ENCODE measurements around the gene IRF8.

The IRF8 gene

GRCh38 chr16:85901110-85901509 is 2.1 kb downstream of the IRF8 start:
- H3K27ac ChIP-seq (ENCODE audit: low read depth, low read length): no peak overlapping the region
- H3K36me3 ChIP-seq (ENCODE audit: control insufficient read depth, insufficient read depth, low read length): no peaks in the 10 kb centered on the region
- no peaks in the 10 kb centered on the region for H3K79me1 ChIP-seq (ENCODE audit: low read length)
- H3K4ac ChIP-seq (ENCODE audit: low read depth, low read length): no peak overlapping the region
- H3K9ac ChIP-seq (ENCODE audit: low read length): no peak overlapping the region
- H3K27me3 ChIP-seq (ENCODE audit: insufficient read depth, low read length, poor library complexity): peaks cover 12% of the 10 kb centered on the region
- H3K79me2 ChIP-seq (ENCODE audit: control insufficient read depth, insufficient read depth, low read length): no peaks in the 10 kb centered on the region
- H3K56ac ChIP-seq (ENCODE audit: low read length): no peak overlapping the region
- H2BK5ac ChIP-seq (ENCODE audit: low read length): no peak overlapping the region
- no peak overlapping the region for H4K8ac ChIP-seq (ENCODE audit: low read depth, low read length)
- no peak overlapping the region for H3K18ac ChIP-seq (ENCODE audit: low read length)
- DNase-seq: no peak
- H2BK15ac ChIP-seq (replicated peaks; ENCODE audit: low read depth): no peak overlapping the region
- no peak overlapping the region for H4K5ac ChIP-seq (ENCODE audit: low read length)
- no peak overlapping the region for H2BK120ac ChIP-seq (ENCODE audit: low read depth, low read length)
- H2AK5ac ChIP-seq (ENCODE audit: low read length): no peak overlapping the region
- H3K4me3 ChIP-seq (ENCODE audit: low read length): no peak overlapping the region
- no peak overlapping the region for H3K4me2 ChIP-seq (ENCODE audit: low read length)
- no peaks in the 10 kb centered on the region for H3K4me1 ChIP-seq (ENCODE audit: control insufficient read depth, low read depth, low read length)
- H3K23ac ChIP-seq (ENCODE audit: low read length): no peak overlapping the region
- WGBS (ENCODE audit: extremely low coverage, insufficient coverage, low lambda C conversion rate): no CpG with 5 or more reads among the region's 4 CpGs

- no peak overlapping the region for H3K23ac ChIP-seq (ENCODE audit: low read length)
- H3K36me3 ChIP-seq (ENCODE audit: control insufficient read depth, insufficient read depth, low read length): no peaks in the 10 kb centered on the region
- H3K4me3 ChIP-seq (ENCODE audit: low read length): no peak overlapping the region
- H3K79me1 ChIP-seq (ENCODE audit: low read length): no peaks in the 10 kb centered on the region
- no peak overlapping the region for H3K27ac ChIP-seq (ENCODE audit: low read depth, low read length)
- H3K18ac ChIP-seq (ENCODE audit: low read length): no peak overlapping the region
- peaks cover 12% of the 10 kb centered on the region for H3K27me3 ChIP-seq (ENCODE audit: insufficient read depth, low read length, poor library complexity)
- no peak overlapping the region for H3K9ac ChIP-seq (ENCODE audit: low read length)
- H3K4ac ChIP-seq (ENCODE audit: low read depth, low read length): no peak overlapping the region
- no CpG with 5 or more reads among the region's 7 CpGs for WGBS (ENCODE audit: extremely low coverage, insufficient coverage, low lambda C conversion rate)
- no peak overlapping the region for H2BK5ac ChIP-seq (ENCODE audit: low read length)
- no peak overlapping the region for H3K4me2 ChIP-seq (ENCODE audit: low read length)
- H4K8ac ChIP-seq (ENCODE audit: low read depth, low read length): no peak overlapping the region
- DNase-seq: no peak
- H4K5ac ChIP-seq (ENCODE audit: low read length): no peak overlapping the region
- no peak overlapping the region for H2BK15ac ChIP-seq (replicated peaks; ENCODE audit: low read depth)
- no peak overlapping the region for H2BK120ac ChIP-seq (ENCODE audit: low read depth, low read length)
- no peaks in the 10 kb centered on the region for H3K79me2 ChIP-seq (ENCODE audit: control insufficient read depth, insufficient read depth, low read length)
- H3K4me1 ChIP-seq (ENCODE audit: control insufficient read depth, low read depth, low read length): no peaks in the 10 kb centered on the region
- no peak overlapping the region for H2AK5ac ChIP-seq (ENCODE audit: low read length)
- H3K56ac ChIP-seq (ENCODE audit: low read length): no peak overlapping the region
Observed at GRCh38 chr16:85901773-85902365, 2.9 kb downstream of the IRF8 start.

- no peaks in the 10 kb centered on the region for H3K4me1 ChIP-seq (ENCODE audit: control insufficient read depth, low read depth, low read length)
Observed at GRCh38 chr16:85902366-85903155, 3.6 kb downstream of the IRF8 start.

GRCh38 chr16:85903559-85903958 is 4.6 kb downstream of the IRF8 start:
- Histone ChIP-seq H3K18ac (ENCODE audit: low read length) (no peak overlapping the region), H2AK5ac (ENCODE audit: low read length) (no peak overlapping the region), H3K4me1 (ENCODE audit: control insufficient read depth, low read depth, low read length) (no peaks in the 10 kb centered on the region), H2BK5ac (ENCODE audit: low read length) (no peak overlapping the region), H4K8ac (ENCODE audit: low read depth, low read length) (no peak overlapping the region), H3K56ac (ENCODE audit: low read length) (no peak overlapping the region), H2BK15ac (replicated peaks; ENCODE audit: low read depth) (no peak overlapping the region), H3K36me3 (ENCODE audit: control insufficient read depth, insufficient read depth, low read length) (no peaks in the 10 kb centered on the region), H3K27ac (ENCODE audit: low read depth, low read length) (no peak overlapping the region), H3K9ac (ENCODE audit: low read length) (no peak overlapping the region), H3K4me2 (ENCODE audit: low read length) (no peak overlapping the region), H3K4me3 (ENCODE audit: low read length) (no peak overlapping the region), H3K23ac (ENCODE audit: low read length) (no peak overlapping the region), H3K4ac (ENCODE audit: low read depth, low read length) (no peak overlapping the region), H3K27me3 (ENCODE audit: insufficient read depth, low read length, poor library complexity) (peaks cover under 1% of the 10 kb centered on the region), H3K79me2 (ENCODE audit: control insufficient read depth, insufficient read depth, low read length) (no peaks in the 10 kb centered on the region), H3K79me1 (ENCODE audit: low read length) (no peaks in the 10 kb centered on the region), H2BK120ac (ENCODE audit: low read depth, low read length) (no peak overlapping the region), H4K5ac (ENCODE audit: low read length) (no peak overlapping the region)
- no CpG with 5 or more reads among the region's 6 CpGs for WGBS (ENCODE audit: extremely low coverage, insufficient coverage, low lambda C conversion rate)
- DNase-seq: no peak

More at GRCh38 chr16:85902366-85903155, 3.6 kb downstream of the IRF8 start:
- Histone ChIP-seq H3K4me3 (ENCODE audit: low read length) (no peak overlapping the region), H2AK5ac (ENCODE audit: low read length) (no peak overlapping the region), H3K79me2 (ENCODE audit: control insufficient read depth, insufficient read depth, low read length) (no peaks in the 10 kb centered on the region), H3K4ac (ENCODE audit: low read depth, low read length) (no peak overlapping the region), H4K5ac (ENCODE audit: low read length) (no peak overlapping the region), H3K79me1 (ENCODE audit: low read length) (no peaks in the 10 kb centered on the region), H2BK120ac (ENCODE audit: low read depth, low read length) (no peak overlapping the region), H4K8ac (ENCODE audit: low read depth, low read length) (no peak overlapping the region), H3K9ac (ENCODE audit: low read length) (no peak overlapping the region), H3K27me3 (ENCODE audit: insufficient read depth, low read length, poor library complexity) (peaks cover 8% of the 10 kb centered on the region), H3K56ac (ENCODE audit: low read length) (no peak overlapping the region), H3K27ac (ENCODE audit: low read depth, low read length) (no peak overlapping the region), H2BK15ac (replicated peaks; ENCODE audit: low read depth) (no peak overlapping the region), H3K18ac (ENCODE audit: low read length) (no peak overlapping the region), H3K36me3 (ENCODE audit: control insufficient read depth, insufficient read depth, low read length) (no peaks in the 10 kb centered on the region), H3K4me2 (ENCODE audit: low read length) (no peak overlapping the region), H2BK5ac (ENCODE audit: low read length) (no peak overlapping the region), H3K23ac (ENCODE audit: low read length) (no peak overlapping the region)
- no CpG with 5 or more reads among the region's 20 CpGs for WGBS (ENCODE audit: extremely low coverage, insufficient coverage, low lambda C conversion rate)
- no peak for DNase-seq

- WGBS (ENCODE audit: extremely low coverage, insufficient coverage, low lambda C conversion rate): no CpG with 5 or more reads among the region's 20 CpGs
Observed at GRCh38 chr16:85905110-85906095, 6.4 kb downstream of the IRF8 start.

More at GRCh38 chr16:85905110-85906095, 6.4 kb downstream of the IRF8 start:
- H3K18ac ChIP-seq (ENCODE audit: low read length): no peak overlapping the region
- no peaks in the 10 kb centered on the region for H3K79me2 ChIP-seq (ENCODE audit: control insufficient read depth, insufficient read depth, low read length)
- no peak overlapping the region for H4K8ac ChIP-seq (ENCODE audit: low read depth, low read length)
- no peak overlapping the region for H3K4ac ChIP-seq (ENCODE audit: low read depth, low read length)
- no peaks in the 10 kb centered on the region for H3K27me3 ChIP-seq (ENCODE audit: insufficient read depth, low read length, poor library complexity)
- DNase-seq: no peak
- no peak overlapping the region for H3K56ac ChIP-seq (ENCODE audit: low read length)
- H2BK120ac ChIP-seq (ENCODE audit: low read depth, low read length): no peak overlapping the region
- no peak overlapping the region for H3K4me3 ChIP-seq (ENCODE audit: low read length)
- H2BK15ac ChIP-seq (replicated peaks; ENCODE audit: low read depth): no peak overlapping the region
- H3K79me1 ChIP-seq (ENCODE audit: low read length): no peaks in the 10 kb centered on the region
- no peak overlapping the region for H3K4me2 ChIP-seq (ENCODE audit: low read length)
- no peak overlapping the region for H2AK5ac ChIP-seq (ENCODE audit: low read length)
- no peak overlapping the region for H3K27ac ChIP-seq (ENCODE audit: low read depth, low read length)
- H3K9ac ChIP-seq (ENCODE audit: low read length): no peak overlapping the region
- no peaks in the 10 kb centered on the region for H3K36me3 ChIP-seq (ENCODE audit: control insufficient read depth, insufficient read depth, low read length)
- H4K5ac ChIP-seq (ENCODE audit: low read length): no peak overlapping the region
- H3K4me1 ChIP-seq (ENCODE audit: control insufficient read depth, low read depth, low read length): no peaks in the 10 kb centered on the region
- no peak overlapping the region for H2BK5ac ChIP-seq (ENCODE audit: low read length)
- no peak overlapping the region for H3K23ac ChIP-seq (ENCODE audit: low read length)

Data from mesendoderm (in vitro differentiated cells).